Stimulated activated CD8-positive, alpha-beta memory T cell treated with anti-CD3 and anti-CD28 coated beads, Interleukin-15, amount 100 ng/mL, for 4 hours (primary cell): ENCODE data around the gene TOMM6.
"Not testable (repeated sequence)": the region's sequence is repeated elsewhere in the genome, so short reads cannot be mapped to it uniquely, and the experiment has no call there.

Experiments used
- DNase-seq, 2 donors: peaks; one replicate each; pipeline ENCODE4 v3.0.0-alpha.2; 2020; ENCODE audit warnings: low read depth in 2 of 2

TOMM6 gene

GRCh38 chr6:41785254-41785653 is 2.2 kb upstream of the TOMM6 start:
- DNase-seq, result no peak

DNA sequence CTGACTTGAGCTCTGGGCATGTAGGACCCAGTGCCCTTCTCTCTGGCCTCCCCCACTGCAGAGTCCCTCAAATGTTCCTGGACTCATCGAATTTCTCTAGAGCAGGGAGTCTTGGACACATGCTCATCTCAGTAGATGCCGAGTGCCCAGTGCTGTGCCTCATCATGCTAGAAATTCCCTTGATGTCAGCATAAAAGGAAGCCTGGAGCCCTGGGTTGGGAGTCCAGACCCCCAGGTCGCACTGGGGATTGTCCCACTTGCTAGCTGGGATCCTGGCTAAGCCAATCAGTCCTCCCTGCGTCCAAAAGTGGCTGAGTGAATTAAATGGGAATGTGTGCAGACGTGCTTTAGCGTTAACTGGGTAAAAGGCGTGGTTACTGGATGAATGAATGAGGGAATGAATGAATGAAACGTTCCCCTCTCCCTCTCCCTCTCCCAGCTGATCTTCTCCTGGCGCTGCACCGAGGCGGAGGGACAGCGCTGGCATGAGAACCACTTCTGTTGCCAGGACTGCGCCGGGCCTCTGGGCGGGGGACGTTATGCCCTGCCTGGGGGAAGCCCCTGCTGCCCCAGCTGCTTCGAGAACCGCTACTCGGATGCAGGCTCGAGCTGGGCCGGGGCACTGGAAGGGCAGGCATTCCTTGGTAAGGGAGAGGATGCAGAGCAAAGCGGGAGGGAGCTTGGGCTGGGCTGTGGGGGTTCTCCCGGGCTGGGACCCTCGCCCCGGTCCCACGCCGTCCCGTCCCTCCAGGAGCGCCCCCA is 1.6 kb upstream of the TOMM6 start:
- no peak for DNase-seq

GRCh38 chr6:41786451-41787218 is 859 bp upstream of the TOMM6 start:
- peak; percentile 70 to 79 for DNase-seq

- no peak for DNase-seq
These were observed 1.9 kb downstream of the TOMM6 start for GRCh38 chr6:41789390-41789724.

- no peak for DNase-seq
These were observed 2.6 kb downstream of the TOMM6 start for GRCh38 chr6:41790045-41790444.

DNA sequence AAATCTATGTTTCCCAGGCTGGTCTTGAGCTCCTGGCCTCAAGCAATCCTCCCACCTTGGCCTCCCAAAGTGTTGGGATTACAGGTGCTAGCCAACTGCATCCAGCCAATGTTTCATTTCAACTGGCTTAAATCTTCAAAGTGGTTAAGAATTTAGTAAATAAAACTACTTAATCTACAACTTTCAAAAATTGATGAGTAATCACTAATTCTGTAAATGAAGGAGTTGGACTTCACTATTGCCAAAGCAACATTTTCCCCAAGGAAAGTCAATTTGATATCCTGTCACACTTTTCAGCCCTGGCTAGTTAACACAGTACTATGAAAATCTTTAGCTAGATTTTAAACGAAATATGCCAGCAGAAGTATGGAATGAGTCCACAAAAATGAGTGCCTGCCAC is 3.8 kb downstream of the TOMM6 start:
- no peak for DNase-seq

GRCh38 chr6:41791984-41792383 is 4.5 kb downstream of the TOMM6 start:
- no peak for DNase-seq

GRCh38 chr6:41796474-41796873 is 9.0 kb downstream of the TOMM6 start:
- DNase-seq, result no peak

- no peak for DNase-seq
These were observed 11.5 kb downstream of the TOMM6 start for GRCh38 chr6:41798901-41799558.

GRCh38 chr6:41799559-41799911 is 12.0 kb downstream of the TOMM6 start:
- DNase-seq, result no peak

DNA sequence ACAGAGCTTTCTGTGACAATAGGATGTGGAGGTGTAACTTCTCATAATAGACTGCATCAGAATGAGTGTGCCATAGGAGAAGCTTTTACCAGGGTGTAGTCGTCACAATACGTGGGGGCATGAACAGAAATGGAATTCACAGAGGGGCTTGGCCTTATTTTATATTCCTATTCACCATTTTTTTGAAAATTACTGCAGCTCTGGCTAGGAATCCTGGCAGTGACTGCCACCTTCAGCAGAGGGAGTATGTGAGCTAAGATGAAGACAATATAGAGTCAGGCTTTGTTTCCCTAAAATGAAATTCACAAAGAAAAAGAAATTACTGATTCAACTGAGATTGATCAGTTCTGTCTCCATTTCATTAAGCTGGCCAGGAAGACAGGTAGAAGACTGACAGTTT is 13.9 kb downstream of the TOMM6 start:
- DNase-seq, result no peak

DNA sequence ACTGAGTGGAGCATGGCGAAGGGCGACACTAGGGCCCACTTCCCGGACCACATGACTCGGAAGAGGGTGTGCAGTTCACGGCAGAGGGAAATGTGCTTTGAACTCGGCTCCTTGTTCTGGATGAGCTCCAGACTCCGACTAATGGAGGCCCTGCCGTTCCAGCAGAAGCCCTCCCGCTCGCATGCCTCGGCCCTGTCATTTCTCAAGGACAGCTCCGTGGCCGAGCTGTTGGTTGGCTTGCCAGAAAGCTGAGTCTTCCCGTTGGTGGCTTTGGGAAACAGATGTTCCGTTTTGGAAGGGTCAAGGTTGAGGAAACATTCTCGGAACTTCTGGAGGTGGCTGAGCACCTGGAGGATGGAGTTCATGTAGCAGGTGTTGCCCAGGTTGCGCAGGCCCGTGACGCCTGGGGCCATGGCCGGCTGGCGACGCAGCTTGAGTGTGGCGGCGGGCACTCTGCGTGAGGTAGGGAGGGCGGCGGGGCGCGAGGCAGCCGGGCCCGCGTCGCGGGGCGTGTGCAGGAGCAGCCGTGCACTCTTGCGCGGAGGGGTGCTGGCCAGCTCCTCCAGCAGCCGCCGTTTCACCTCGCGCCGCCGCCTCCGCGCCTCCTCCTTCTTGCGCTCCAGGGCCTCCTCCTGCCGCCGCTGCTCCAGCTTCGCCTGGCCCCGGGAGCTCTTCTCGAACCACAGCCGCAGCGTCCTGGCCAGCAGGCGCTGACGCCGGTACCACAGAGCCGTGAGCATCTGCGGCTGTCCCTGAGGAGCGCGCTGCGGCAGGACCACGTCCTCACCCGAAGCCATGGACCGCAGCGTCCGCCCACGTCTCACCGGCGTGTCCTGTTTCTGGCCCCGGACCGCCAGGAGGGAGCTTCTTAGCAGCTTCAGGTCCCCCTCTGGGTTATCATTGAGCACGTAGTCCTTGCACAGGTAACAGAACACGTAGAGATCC is 18.6 kb downstream of the TOMM6 start:
- DNase-seq, result no peak

- no peak for DNase-seq
These were observed 23.6 kb downstream of the TOMM6 start for GRCh38 chr6:41811095-41811494.

- DNase-seq, result not testable (repeated sequence)
These were observed 24.5 kb downstream of the TOMM6 start for GRCh38 chr6:41811946-41812345.

GRCh38 chr6:41813469-41813868 is 26.0 kb downstream of the TOMM6 start:
- DNase-seq, result no peak

GRCh38 chr6:41813956-41814355 is 26.5 kb downstream of the TOMM6 start:
- DNase-seq, result no peak

DNA sequence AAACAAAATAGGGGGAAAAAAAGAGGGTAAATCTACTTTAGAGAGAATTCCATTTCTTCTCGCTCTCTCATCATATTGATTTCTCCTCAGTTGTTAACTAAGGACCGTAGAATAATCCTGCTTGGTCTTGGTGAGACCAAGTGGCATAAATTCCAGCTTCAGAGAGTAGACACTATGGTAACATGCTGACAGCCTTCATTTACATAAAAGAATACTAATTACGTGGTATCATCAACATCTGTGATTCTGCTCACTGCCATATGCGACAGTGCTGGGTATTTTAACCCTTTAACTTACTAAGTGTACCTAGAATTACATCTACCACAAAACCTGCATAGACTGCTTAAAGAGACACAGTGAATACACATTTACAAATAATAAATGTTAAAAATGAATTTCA is 27.1 kb downstream of the TOMM6 start:
- no peak for DNase-seq

DNA sequence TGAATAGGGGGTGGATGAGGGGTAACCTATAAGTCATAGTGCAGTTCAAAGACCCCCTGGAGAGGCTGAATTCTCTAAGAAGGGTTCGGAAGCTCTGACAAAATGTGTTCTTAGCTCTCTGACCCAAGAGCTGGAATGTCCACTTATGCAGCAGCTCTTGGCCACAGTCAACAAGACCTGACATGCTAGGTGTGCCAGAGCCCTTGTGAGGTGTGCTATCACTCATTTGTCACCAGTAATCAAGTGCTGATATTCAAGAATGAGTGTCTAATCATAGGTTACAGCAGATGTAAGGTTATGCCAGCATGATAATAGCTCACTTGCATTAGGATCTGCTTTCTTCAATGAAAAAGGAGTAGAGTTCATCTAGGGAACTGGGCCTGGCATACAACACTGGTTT is 28.1 kb downstream of the TOMM6 start:
- DNase-seq, result no peak

GRCh38 chr6:41818271-41819054 is 31.0 kb downstream of the TOMM6 start:
- no peak for DNase-seq

GRCh38 chr6:41821266-41821665 is 33.8 kb downstream of the TOMM6 start:
- no peak for DNase-seq

- DNase-seq, result no peak
These were observed 34.5 kb downstream of the TOMM6 start for GRCh38 chr6:41822021-41822420.
